ENCODE results near the gene MYO5B. TPM values are rescaled to one million over a fixed set of nuclear protein-coding genes. Genes with fewer than 3 reads are reported as not detected.

The MYO5B gene
- total RNA-seq, 1 donor from 2014 or later, result 114 TPM

DNA sequence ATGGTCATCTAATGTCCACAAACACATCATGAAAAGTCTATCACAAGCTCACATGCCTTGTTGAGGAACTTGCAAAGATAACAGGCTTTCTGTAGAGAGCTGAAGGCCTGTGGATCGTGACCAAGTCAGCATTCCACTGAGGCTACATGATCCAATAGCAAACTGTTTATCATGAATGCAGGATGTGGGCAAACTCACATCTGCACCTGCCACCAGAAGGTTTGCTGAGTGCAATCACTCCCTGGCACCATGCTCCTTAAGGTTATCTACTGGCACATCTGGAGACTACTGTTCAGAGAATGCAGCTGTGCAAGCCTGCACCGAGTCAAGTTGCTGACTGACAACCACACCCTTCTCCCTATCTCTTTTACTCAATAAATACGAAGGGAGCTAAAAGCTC, 314.3 kb downstream of the MYO5B start:
- TF ChIP-seq, protein P1, sequence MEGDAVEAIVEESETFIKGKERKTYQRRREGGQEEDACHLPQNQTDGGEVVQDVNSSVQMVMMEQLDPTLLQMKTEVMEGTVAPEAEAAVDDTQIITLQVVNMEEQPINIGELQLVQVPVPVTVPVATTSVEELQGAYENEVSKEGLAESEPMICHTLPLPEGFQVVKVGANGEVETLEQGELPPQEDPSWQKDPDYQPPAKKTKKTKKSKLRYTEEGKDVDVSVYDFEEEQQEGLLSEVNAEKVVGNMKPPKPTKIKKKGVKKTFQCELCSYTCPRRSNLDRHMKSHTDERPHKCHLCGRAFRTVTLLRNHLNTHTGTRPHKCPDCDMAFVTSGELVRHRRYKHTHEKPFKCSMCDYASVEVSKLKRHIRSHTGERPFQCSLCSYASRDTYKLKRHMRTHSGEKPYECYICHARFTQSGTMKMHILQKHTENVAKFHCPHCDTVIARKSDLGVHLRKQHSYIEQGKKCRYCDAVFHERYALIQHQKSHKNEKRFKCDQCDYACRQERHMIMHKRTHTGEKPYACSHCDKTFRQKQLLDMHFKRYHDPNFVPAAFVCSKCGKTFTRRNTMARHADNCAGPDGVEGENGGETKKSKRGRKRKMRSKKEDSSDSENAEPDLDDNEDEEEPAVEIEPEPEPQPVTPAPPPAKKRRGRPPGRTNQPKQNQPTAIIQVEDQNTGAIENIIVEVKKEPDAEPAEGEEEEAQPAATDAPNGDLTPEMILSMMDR (IDR thresholded peaks at IDR 0.05; ENCODE audit: insufficient read depth, low read length, poor library complexity, severe bottlenecking), result no peak
- no peaks in the 10 kb centered on the region for H3K36me3 ChIP-seq (ENCODE audit: control insufficient read depth, insufficient read depth, low read length)
- no peak for DNase-seq (ENCODE audit: low read depth)
- no peak overlapping the region for H3K4me3 ChIP-seq (ENCODE audit: low read depth, low read length)
- no peaks in the 10 kb centered on the region for H3K27me3 ChIP-seq (ENCODE audit: control insufficient read depth, insufficient read depth, low read length)

DNA sequence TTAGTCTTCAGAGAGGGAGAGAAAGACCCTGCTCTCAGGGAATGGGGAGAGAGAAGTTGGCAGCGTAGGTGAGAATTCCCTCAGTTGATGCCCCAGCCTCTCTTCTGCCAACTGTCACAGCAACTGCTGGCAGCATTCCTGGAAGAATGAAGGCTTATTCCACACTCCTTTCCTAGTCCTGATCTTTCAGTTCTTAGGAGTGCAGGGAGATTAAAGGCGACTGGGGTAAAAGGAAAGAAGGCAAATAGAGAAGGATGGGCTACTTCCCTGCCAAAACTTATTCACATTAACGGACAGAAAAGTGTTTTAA, 315.7 kb downstream of the MYO5B start:
- Histone ChIP-seq H3K4me3 (ENCODE audit: low read depth, low read length) (no peak overlapping the region), H3K27me3 (ENCODE audit: control insufficient read depth, insufficient read depth, low read length) (no peaks in the 10 kb centered on the region), H3K36me3 (ENCODE audit: control insufficient read depth, insufficient read depth, low read length) (no peaks in the 10 kb centered on the region)
- DNase-seq (ENCODE audit: low read depth), result no peak
- TF ChIP-seq, protein P1 (IDR thresholded peaks at IDR 0.05; ENCODE audit: insufficient read depth, low read length, poor library complexity, severe bottlenecking), result no peak

DNA sequence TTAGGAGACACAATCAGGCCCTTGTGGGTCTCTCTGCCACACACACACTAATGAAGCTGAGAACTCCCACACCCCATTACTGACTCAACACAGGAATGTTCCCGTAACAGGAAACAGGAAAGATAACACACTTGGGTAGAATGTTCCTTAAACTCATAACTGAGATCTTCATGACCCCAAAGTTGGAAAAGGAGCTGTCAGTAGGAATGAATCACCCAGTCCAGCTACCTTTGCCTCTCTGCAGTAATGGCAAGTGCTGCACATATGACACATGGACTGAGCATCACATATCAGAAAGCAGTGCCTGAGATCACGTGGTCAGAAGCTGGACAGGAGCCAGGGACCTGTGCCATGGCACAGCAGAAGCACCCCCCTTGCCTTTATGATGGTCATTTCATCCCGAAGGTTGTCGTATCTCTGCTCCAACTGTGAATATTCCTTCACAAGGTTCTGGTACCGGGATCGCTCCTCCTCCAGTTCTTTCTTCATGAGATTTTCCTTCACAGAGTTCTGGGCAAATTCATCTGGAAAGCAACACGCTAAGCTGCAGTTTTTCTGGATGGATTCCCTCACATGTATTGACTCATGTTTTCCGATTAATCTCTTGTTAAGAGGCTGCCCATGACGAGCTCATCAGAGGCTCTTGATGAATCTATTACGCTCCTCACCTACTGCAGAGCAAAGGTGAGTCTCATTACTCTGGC, 316.2 kb downstream of the MYO5B start:
- H3K27me3 ChIP-seq (ENCODE audit: control insufficient read depth, insufficient read depth, low read length), result no peaks in the 10 kb centered on the region
- no peak for DNase-seq (ENCODE audit: low read depth)
- no peak overlapping the region for H3K4me3 ChIP-seq (ENCODE audit: low read depth, low read length)
- no peaks in the 10 kb centered on the region for H3K36me3 ChIP-seq (ENCODE audit: control insufficient read depth, insufficient read depth, low read length)
- TF ChIP-seq, protein P1 (IDR thresholded peaks at IDR 0.05; ENCODE audit: insufficient read depth, low read length, poor library complexity, severe bottlenecking), result no peak

DNA sequence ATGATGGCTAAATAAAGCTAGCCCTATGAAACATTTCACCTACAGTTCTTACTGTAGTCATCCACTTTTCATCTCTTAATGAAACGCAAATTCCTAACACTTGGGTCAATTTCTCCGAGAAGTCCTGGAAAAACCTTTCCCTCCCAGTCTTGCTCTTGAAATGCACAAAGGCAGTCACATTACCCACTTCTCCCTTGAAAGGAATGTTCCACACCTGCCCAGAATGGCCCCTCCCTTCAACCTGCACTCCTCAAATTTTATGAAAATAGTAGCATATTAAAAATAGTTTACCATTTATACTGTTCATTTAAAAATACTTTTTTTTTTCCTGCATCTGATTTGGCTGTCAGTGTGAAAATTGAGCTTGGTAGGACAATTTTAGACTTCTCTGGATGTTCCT, 316.9 kb downstream of the MYO5B start:
- H3K36me3 ChIP-seq (ENCODE audit: control insufficient read depth, insufficient read depth, low read length), result no peaks in the 10 kb centered on the region
- DNase-seq (ENCODE audit: low read depth), result no peak
- TF ChIP-seq, protein P1 (IDR thresholded peaks at IDR 0.05; ENCODE audit: insufficient read depth, low read length, poor library complexity, severe bottlenecking), result no peak
- H3K27me3 ChIP-seq (ENCODE audit: control insufficient read depth, insufficient read depth, low read length), result no peaks in the 10 kb centered on the region
- H3K4me3 ChIP-seq (ENCODE audit: low read depth, low read length), result no peak overlapping the region

DNA sequence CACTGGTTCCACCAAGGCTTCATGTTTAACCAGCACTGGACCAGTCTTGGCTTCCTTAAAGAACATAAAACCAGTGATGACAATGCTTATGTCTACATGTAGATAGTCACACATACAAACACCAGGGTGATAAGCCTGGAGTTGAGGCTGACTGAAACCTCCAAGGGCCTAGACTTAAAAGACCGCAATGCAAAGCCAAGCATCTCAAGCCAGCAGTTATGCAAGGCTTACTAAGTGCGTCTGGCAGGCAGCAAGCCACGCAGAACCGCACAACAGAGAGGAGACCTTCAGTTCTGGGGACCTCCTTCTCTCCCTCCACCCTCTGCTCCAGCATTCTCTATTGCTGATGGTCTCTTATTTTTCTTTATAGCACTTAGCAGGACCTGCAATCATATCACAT, 318.4 kb downstream of the MYO5B start:
- DNase-seq (ENCODE audit: low read depth), result no peak
- TF ChIP-seq, protein P1 (IDR thresholded peaks at IDR 0.05; ENCODE audit: insufficient read depth, low read length, poor library complexity, severe bottlenecking), result no peak
- Histone ChIP-seq H3K27me3 (ENCODE audit: control insufficient read depth, insufficient read depth, low read length) (no peaks in the 10 kb centered on the region), H3K36me3 (ENCODE audit: control insufficient read depth, insufficient read depth, low read length) (no peaks in the 10 kb centered on the region), H3K4me3 (ENCODE audit: low read depth, low read length) (no peak overlapping the region)

DNA sequence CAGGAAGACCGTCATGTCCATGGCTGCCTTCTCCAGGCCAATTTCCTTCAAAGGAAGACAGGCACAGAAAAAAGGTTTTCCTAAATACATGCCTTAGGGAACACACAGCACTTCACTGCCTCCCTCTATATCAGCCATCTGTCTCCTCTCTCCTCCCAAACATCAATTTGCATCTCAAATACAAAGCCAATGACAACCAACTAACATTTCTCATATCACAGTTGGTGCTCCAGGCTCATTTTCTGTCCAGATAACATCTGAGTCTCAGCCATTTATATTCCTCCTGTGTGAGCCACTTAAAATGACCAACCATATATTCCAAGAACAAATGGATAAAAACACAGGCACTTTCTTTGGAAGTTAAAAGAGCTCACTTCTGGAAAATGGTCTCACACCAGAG, 319.2 kb downstream of the MYO5B start:
- no peaks in the 10 kb centered on the region for H3K27me3 ChIP-seq (ENCODE audit: control insufficient read depth, insufficient read depth, low read length)
- no peak overlapping the region for H3K4me3 ChIP-seq (ENCODE audit: low read depth, low read length)
- no peaks in the 10 kb centered on the region for H3K36me3 ChIP-seq (ENCODE audit: control insufficient read depth, insufficient read depth, low read length)
- TF ChIP-seq, protein P1 (IDR thresholded peaks at IDR 0.05; ENCODE audit: insufficient read depth, low read length, poor library complexity, severe bottlenecking), result no peak
- DNase-seq (ENCODE audit: low read depth), result no peak
